Adipocyte (in vitro differentiated cells): Measurements from ENCODE around the gene HSBP1L1.

ENCODE experiments used
- DNase-seq: peaks from one replicate; pipeline ENCODE4 v3.0.0-alpha.2; 2015; ENCODE audit warnings: low read depth
- H3K27me3 ChIP-seq: replicated peaks from 2 replicates; pipeline ENCODE4 v1.7.0; 2013; ENCODE audit warnings: mild to moderate bottlenecking, low read length, moderate library complexity; ENCODE audit not compliant: control insufficient read depth, insufficient read depth
- H3K36me3 ChIP-seq: 2 replicates; pipeline ENCODE4 v1.7.0; 2013; ENCODE audit warnings: low read length, mild to moderate bottlenecking, moderate library complexity; ENCODE audit not compliant: control insufficient read depth, insufficient read depth, severe bottlenecking
- H3K4me1 ChIP-seq: 2 replicates; pipeline ENCODE4 v1.7.0; 2013; ENCODE audit warnings: mild to moderate bottlenecking, low read length, moderate library complexity; ENCODE audit not compliant: control insufficient read depth, insufficient read depth
- H3K4me3 ChIP-seq: 2 replicates; pipeline ENCODE4 v1.7.0; 2013; ENCODE audit warnings: mild to moderate bottlenecking, low read length, moderate library complexity
- H3K9ac ChIP-seq: 2 replicates; pipeline ENCODE4 v1.7.0; 2013; ENCODE audit warnings: mild to moderate bottlenecking, low read length, moderate library complexity
- H3K9me3 ChIP-seq: 2 replicates; pipeline ENCODE4 v1.7.0; 2013; ENCODE audit warnings: mild to moderate bottlenecking, low read length, moderate library complexity; ENCODE audit not compliant: control insufficient read depth

HSBP1L1 gene

DNA sequence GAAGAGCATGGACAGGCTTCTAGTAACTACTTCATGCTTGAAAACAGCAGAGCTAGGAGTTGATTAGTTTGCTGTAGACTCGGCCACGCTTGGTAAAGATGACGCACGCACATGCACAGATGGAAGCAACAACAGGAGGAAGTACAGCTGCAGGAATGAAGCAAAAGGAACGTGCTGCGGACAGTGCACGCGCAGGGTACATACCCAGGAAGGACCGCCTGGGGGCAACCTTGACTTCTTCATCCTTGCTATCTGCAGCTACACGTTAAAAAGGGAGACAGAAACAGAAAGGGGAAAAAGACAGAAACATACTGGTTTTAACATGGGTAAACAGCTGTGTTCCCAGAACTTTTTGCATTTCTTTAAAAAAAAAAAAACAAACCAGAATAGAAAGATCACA is 30.7 kb upstream of the HSBP1L1 start:
- no peak overlapping the region for H3K4me3 ChIP-seq
- peaks cover 46% of the 10 kb centered on the region for H3K9me3 ChIP-seq
- no peak overlapping the region for H3K9ac ChIP-seq
- no peaks in the 10 kb centered on the region for H3K27me3 ChIP-seq
- peaks cover 74% of the 10 kb centered on the region for H3K36me3 ChIP-seq
- peaks cover 34% of the 10 kb centered on the region for H3K4me1 ChIP-seq
- DNase-seq, result no peak

DNA sequence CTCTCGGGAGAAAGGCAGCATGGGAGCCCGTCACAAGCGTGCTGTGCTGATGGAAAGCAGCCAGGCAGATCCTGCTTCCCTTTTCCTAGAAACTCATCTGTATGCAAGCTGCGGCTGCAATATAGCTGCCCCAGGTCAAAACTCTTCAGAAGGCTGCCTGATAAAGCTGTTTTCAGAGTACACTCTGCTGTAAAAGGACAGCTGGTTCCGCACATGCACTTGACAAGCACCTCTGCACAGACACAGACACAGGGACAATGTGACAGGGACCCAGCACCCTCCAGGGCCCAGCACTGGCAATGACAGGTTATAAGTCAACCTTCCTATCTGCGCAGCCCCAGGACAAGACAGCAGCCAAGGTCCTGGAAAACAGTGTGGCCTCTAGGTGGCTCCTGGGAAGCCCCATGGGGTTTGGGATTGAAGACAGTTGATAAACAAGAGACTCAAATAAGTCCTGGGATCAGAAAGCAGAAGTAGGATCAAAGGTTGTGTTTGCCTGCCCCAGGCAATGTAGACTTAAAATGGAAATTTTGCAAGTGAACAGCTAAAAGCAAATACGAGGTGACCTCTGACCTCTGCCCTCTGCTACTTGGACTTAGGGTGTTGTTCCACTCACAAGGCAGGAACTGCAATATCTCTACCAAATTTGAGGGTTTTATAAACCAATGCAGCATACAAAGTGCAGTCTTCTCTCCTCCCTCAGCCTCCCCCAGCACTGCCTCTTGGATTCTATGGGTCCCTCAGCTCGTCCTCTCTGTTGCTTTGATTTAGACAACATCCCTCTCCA is 29.9 kb upstream of the HSBP1L1 start:
- no peaks in the 10 kb centered on the region for H3K27me3 ChIP-seq

DNA sequence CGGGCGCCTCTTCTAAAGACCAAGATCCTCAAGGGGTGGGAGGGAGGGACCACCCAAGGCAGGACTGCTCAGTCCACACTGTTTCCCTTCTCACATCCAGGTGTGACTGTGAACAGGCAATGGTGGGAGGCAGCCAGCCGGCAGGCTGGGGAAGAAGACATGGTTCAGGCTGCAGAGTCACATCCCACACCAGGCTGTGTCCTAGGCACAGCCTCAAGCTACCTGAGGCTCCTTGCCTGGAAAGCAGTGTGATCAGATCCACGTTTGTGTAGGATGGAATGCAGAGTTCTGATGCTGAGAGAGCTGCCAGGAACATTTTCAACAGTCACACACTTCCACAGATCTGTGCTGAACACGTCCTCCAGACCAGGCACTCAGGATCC is 29.4 kb upstream of the HSBP1L1 start:
- Histone ChIP-seq H3K9me3 (peaks cover 32% of the 10 kb centered on the region), H3K9ac (no peak overlapping the region), H3K27me3 (no peaks in the 10 kb centered on the region), H3K4me3 (no peak overlapping the region), H3K4me1 (peaks cover 43% of the 10 kb centered on the region), H3K36me3 (peaks cover 63% of the 10 kb centered on the region)
- DNase-seq, result no peak

More for the DNA sequence above, 29.9 kb upstream of the HSBP1L1 start:
- no peak for DNase-seq
- H3K4me3 ChIP-seq, result no peak overlapping the region
- peaks cover 38% of the 10 kb centered on the region for H3K9me3 ChIP-seq
- peaks cover 41% of the 10 kb centered on the region for H3K4me1 ChIP-seq
- H3K9ac ChIP-seq, result no peak overlapping the region
- H3K36me3 ChIP-seq, result peaks cover 67% of the 10 kb centered on the region

DNA sequence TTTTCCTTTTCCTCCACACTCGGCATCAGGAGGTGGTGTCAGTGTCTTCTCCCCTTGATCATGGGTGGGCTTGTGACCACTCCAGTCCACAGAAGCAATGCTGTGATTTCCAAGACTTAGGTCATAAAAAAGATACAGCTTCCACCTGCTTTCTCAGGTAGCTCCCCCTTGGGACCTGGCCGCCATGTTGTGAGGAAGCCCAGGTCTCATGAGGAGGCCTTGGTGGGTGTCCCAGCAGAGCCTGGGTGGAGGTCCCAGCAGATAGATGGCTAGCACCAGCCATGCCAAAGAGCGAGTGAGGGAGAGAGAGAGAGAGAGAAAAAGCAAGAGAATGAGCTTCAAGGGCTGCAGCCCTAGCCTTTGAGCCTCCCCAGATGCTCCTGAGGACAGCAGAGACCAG is 28.9 kb upstream of the HSBP1L1 start:
- Histone ChIP-seq H3K9me3 (peaks cover 28% of the 10 kb centered on the region), H3K4me1 (peaks cover 43% of the 10 kb centered on the region), H3K36me3 (peaks cover 63% of the 10 kb centered on the region), H3K9ac (no peak overlapping the region), H3K27me3 (no peaks in the 10 kb centered on the region), H3K4me3 (no peak overlapping the region)
- no peak for DNase-seq

DNA sequence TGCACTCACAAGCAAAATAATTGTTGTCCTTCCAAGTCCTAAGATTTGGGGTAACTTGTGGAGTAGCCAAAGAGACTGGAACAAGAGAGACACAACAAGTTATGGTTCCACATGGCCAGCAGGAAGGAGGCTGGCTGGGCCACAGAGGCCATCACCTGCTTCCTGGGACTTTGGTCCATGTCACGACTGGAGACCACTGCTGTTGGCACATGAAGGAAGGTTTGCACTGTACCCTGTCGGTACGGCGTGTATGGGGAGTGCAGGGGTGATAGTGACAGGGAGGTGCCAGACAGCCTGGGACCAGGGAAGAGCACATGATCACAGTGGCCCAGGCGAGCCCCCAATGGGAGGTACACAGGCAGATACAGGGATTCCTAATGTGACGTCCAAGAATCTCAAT is 28.5 kb upstream of the HSBP1L1 start:
- peaks cover 43% of the 10 kb centered on the region for H3K4me1 ChIP-seq
- no peak for DNase-seq
- H3K36me3 ChIP-seq, result peaks cover 64% of the 10 kb centered on the region
- H3K27me3 ChIP-seq, result no peaks in the 10 kb centered on the region
- peaks cover 24% of the 10 kb centered on the region for H3K9me3 ChIP-seq
- H3K9ac ChIP-seq, result no peak overlapping the region
- no peak overlapping the region for H3K4me3 ChIP-seq

DNA sequence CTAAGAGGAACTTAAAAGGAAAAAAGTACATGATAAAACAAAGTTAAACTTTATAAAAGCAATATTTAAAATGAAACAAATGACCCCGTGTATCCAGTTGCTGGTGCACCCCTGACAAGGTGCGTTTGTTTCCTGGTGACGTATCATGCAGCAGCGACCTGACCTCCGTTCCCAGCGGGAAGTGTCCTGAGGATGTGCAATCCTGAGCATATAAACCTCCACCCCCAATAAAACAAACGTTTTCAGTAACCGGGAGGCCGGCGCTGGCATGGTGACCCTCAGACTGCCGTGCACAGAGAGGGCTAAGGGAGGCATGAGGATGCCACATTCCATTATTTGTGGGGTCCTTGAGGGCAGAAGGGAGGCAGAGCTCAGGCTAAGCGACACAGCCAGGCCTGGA is 27.8 kb upstream of the HSBP1L1 start:
- H3K36me3 ChIP-seq, result peaks cover 68% of the 10 kb centered on the region
- no peak for DNase-seq

DNA sequence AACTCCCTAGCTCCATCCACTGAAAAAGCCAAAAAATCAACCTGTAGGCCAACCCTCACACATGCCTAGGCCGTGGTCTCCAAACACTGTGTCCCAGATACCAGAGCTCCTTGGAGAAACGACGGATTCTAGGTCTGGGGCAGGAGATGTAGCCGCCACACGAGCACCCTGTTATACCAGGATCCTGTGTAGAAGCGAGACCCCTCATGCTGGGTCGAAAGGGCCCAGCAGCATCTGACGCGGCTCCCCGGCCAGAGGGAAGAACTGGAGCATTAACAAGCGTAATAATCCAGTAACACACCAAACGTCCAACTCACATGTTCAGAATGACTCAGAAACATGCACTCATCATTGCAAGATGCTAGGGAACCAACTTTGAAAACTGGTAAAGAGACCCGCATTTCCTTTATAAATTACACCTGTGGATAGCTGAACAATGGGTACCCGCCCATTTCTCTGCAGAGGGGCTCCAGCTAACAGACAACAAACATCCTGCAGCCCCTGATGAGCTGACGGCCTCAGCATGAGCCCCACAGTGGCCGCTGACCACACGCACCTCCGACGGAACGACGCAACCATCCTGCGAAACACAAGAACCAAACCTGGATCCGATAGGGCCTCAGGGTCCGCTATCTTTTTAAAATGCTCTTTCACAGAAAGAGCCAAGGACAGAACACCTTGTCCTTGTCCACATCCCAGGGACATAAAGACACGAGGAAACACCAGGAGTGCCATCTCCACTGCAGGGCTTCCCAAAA is 27.2 kb upstream of the HSBP1L1 start:
- no peak overlapping the region for H3K9ac ChIP-seq
- H3K36me3 ChIP-seq, result peaks cover 74% of the 10 kb centered on the region
- peaks cover 55% of the 10 kb centered on the region for H3K4me1 ChIP-seq
- peaks cover 11% of the 10 kb centered on the region for H3K9me3 ChIP-seq
- H3K4me3 ChIP-seq, result no peak overlapping the region
- DNase-seq, result no peak
- no peaks in the 10 kb centered on the region for H3K27me3 ChIP-seq

More for the DNA sequence above, 27.8 kb upstream of the HSBP1L1 start:
- peaks cover 17% of the 10 kb centered on the region for H3K9me3 ChIP-seq
- H3K9ac ChIP-seq, result no peak overlapping the region
- H3K4me3 ChIP-seq, result no peak overlapping the region
- H3K27me3 ChIP-seq, result no peaks in the 10 kb centered on the region
- H3K4me1 ChIP-seq, result peaks cover 48% of the 10 kb centered on the region

DNA sequence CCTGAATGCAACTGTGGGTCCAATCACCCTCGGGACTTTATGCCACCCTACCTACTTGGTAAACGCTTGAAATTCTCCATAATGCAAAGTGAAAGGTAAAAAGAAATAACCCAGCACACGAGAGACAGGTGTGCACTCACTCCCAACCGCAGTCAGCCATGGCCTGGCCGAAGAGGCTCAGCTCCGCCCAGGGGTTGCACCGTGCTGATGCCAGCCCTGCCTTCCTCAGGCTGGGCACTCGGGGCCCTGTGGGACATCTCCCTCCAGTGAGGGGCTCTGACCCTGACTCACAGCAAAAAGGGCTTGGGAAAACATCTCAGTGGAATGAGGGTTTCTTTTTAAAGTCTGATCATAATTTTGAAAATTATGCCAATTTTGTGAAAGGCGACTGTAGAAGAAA is 26.2 kb upstream of the HSBP1L1 start:
- no peak for DNase-seq
- peaks cover 76% of the 10 kb centered on the region for H3K36me3 ChIP-seq
- peaks cover 2% of the 10 kb centered on the region for H3K9me3 ChIP-seq
- H3K4me3 ChIP-seq, result no peak overlapping the region
- peaks cover 63% of the 10 kb centered on the region for H3K4me1 ChIP-seq
- H3K27me3 ChIP-seq, result no peaks in the 10 kb centered on the region
- no peak overlapping the region for H3K9ac ChIP-seq

DNA sequence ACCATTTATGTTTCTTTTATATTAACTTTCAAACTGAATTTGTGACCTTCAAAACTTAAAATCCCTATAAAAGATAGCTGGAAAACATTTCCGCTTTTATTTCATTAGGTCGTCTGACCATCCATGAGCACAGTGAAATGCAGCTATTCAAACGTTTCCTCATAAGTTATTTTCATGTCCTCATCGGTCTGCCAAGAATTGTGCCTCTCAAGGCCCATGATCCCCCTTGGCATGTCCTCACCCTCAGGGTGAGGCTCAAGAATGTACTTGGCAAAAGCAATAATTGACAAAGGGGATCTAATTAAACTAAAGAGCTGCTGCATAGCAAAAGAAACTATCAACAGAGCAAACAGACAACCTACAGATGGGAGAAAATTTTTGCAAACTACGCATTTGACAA is 25.3 kb upstream of the HSBP1L1 start:
- no peak overlapping the region for H3K9ac ChIP-seq
- no peaks in the 10 kb centered on the region for H3K9me3 ChIP-seq
- H3K4me3 ChIP-seq, result no peak overlapping the region
- H3K4me1 ChIP-seq, result peaks cover 62% of the 10 kb centered on the region
- peaks cover 70% of the 10 kb centered on the region for H3K36me3 ChIP-seq
- peak; percentile 25 for DNase-seq
- H3K27me3 ChIP-seq, result no peaks in the 10 kb centered on the region

DNA sequence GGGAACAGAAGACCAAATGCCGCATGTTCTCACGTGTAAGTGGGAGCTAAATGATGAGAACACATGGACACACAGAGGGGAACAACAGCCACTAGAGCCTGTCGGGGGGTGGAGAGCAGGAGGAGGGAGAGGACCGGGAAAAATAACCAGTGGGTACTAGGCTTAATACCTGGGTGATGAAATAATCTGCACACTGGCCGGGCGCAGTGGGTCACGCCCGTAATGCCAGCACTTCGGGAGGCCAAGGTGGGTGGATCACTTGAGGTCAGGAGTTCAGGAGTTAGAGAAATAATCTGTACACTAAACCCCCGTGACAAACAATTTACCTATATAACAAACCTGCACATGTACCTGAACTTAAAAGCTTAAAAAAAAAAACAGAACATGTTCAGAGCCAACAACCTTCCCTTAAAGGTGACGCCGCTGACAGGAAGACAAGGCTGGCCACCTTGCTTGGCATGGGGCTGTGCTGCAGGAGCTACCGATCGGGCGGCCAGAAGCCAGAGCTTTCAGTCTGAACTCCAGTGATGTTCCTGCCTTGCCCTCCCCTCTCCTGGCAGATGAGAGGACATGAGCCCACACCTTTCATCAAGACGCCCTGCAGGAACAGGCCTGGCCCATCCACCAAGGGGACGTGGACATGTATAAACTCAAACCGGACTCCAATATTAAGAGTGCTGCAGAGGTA is 24.2 kb upstream of the HSBP1L1 start:
- DNase-seq, result no peak
- H3K4me1 ChIP-seq, result peaks cover 67% of the 10 kb centered on the region
- peaks cover 63% of the 10 kb centered on the region for H3K36me3 ChIP-seq
- H3K27me3 ChIP-seq, result no peaks in the 10 kb centered on the region
- H3K4me3 ChIP-seq, result no peak overlapping the region
- no peaks in the 10 kb centered on the region for H3K9me3 ChIP-seq
- H3K9ac ChIP-seq, result no peak overlapping the region

DNA sequence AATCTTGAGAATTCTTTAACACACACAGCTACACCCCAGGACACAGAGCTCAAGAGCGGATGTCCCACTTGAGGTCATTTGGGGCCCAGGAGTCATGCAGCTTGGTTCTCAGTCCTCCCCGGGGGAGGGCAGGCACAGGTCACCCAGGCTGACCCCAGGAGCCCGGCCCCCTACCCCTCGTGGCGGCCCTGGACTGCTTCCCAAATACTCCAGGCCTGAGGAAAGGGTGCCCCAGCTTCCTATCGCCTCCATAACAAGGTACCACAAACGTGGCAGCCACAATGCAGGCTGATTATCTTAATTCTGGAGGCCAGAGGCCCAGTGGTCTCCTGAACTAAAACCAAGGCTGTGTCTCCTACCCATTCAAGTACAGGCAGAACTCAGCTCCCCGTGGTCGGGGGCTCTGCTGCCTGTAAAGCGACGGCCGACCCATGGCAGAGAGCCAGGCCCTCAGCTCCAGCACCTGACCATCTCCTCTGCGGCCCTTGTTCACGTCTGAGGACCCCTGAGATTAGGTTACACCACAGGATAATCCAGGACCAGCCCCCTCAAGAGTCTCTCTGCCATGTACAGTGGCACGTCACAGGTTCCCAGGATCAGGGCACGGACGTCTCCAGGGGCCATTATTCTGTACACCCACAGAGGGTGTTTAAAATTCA is 23.5 kb upstream of the HSBP1L1 start:
- Histone ChIP-seq H3K36me3 (peaks cover 56% of the 10 kb centered on the region), H3K4me1 (peaks cover 71% of the 10 kb centered on the region), H3K4me3 (no peak overlapping the region), H3K27me3 (no peaks in the 10 kb centered on the region), H3K9me3 (no peaks in the 10 kb centered on the region), H3K9ac (no peak overlapping the region)
- no peak for DNase-seq
